Measurements from ENCODE around the gene CBY1. TPM values are rescaled to one million over a fixed set of nuclear protein-coding genes. Genes with fewer than 3 reads are reported as not detected.

The CBY1 gene
- total and polyA plus RNA-seq, 9 of the 15 experiments (the other 6 are each of a cell fraction or from before 2014, with no cell fraction given) = 5.7 to 19.7 (median 10.8) TPM

DNA sequence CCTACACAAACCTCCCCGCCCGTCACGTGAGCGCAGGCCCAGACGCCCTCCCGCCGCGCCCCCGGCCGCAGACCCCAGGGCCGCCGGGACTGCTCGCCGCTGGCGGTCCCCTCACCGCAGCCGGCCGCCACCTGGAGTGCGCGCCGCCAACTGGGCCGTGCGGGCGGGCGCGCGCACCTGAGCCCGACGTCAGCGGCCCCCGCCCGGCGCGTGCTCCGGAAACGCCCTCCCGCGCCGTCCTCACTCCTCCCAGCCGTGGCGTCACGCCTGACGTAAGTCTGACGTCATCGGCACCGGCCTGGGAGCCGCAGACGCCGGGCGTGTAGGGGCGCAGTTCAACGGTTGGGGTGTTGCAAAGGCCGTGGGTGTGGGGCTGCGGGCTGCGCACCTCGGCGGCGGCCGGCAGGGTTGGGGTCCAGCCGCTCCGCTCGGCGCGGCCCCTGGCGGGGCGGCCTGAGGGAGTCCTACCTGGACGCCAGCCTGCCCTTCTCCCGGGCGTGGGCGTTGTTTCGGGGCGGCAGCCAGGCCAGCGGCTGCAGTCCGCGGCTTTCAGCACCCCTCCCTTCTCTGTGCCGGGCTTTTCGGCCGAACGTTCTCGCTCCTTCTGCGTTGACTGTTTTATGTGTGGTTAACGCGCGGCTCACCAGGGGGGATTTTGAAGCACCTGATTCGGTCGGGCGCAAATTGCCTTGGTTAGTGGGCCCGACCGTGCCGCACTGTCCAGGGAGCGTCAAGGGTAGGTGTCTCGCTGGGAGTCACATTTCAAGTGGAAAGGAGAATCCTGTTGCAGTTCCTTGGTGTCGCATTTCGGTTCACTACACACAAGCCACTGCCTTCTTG is 44.6 kb downstream of the CBY1 start, which contains the start of gene JOSD1 (continued):
- TF ChIP-seq, protein P1, sequence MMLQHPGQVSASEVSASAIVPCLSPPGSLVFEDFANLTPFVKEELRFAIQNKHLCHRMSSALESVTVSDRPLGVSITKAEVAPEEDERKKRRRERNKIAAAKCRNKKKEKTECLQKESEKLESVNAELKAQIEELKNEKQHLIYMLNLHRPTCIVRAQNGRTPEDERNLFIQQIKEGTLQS (IDR thresholded peaks at IDR 0.05) = peak; percentile 98
- TF ChIP-seq, protein P1 (CRISPR knock-in tag; conservative IDR thresholded peaks at IDR 0.05) = peak; percentile 32; the same call in 1 of the 2 replicates
- TF ChIP-seq NR1H2 (CRISPR knock-in tag; IDR thresholded peaks at IDR 0.05) = 0 out of 2 replicates have a peak, but pooled peaks have one; percentile 7
- TF ChIP-seq HDAC1 (IDR thresholded peaks at IDR 0.05) = 0 out of 4 replicates have a peak, but pooled peaks of 1 of the 2 experiments have one; percentile 29

DNA sequence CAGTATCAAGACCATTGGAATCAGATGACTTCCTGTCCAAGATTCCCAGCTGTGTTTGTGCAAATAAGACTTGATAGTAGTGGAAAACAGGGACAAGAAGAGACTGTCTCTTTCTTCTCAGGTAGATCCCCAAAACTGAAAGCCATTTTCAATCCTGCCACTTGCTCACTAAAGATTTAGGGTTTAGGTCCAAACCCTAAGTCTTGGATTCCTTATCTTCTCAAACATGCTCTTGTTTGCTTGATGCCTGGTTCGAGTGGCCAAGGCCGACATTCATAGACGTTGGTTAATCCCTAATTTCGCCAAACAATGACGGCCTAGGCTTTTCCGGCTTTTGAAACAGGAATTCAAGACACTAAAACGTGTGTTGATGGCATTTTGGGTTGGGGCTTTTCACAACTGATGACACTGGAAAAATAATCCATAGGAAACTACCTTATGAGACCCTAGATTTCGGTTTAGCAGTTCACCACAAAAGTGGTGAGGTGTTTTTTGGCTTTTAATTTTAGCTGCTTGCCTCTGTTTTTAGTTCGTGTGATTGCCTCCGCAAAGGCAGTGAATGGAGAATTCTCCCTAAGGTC is 48.3 kb downstream of the CBY1 start:
- ChIA-PET CTCF (ENCODE audit: low intra/inter-chr PET ratio) (no interaction called here), POLR2A (interaction anchor here (0.5 to 1.1 kb wide), 3 partner anchors 23 to 31 kb away, joined by 3 to 6 read pairs (median 4); partner anchors contain the start of gene TOMM22)
- 0% methylated on average over 8 of the region's 10 CpGs for WGBS (ENCODE audit: insufficient coverage, low coverage, missing lambda C conversion rate)
- intact Hi-C loops (cut with micrococcal nuclease) = no loop called here
- FAIRE-seq (no peak), ATAC-seq (no peak), DNase-seq (ENCODE audit: extremely low read depth in 1 of 4, low spot score in 3 of 4) (peak in 1 of 4 experiments; percentile 34)
- in situ Hi-C loops (cut with MboI) = no loop called here
- Histone ChIP-seq H3K9me3 (replicated peaks; ENCODE audit: control insufficient read depth, insufficient read depth, low read depth, low read length) (no peaks in the 10 kb centered on the region), H3K4me3 (peak overlapping the region; percentile 3; the same call in 1 of the 2 replicates), H3K9me1 (ENCODE audit: control insufficient read depth, insufficient read depth, low read length) (no peaks in the 10 kb centered on the region), H3K36me3 (ENCODE audit: control insufficient read depth, insufficient read depth, low read length) (peaks cover 17% of the 10 kb centered on the region; the same call in 2 of the 3 replicates), H4K20me1 (replicated peaks; ENCODE audit: control insufficient read depth, insufficient read depth, low read length) (peaks cover 18% of the 10 kb centered on the region), H3K79me2 (ENCODE audit: control insufficient read depth, insufficient read depth, low read length) (peaks cover 55% of the 10 kb centered on the region), H3K27ac (ENCODE audit: extremely low read depth, low read depth, low read length) (peak overlapping the region; percentile 91), H3K4me1 (replicated peaks in 1 of 2; ENCODE audit: control insufficient read depth in 2 of 2, insufficient read depth in 2 of 2, low read length in 2 of 2) (peaks cover 32 to 33% of the 10 kb centered on the region in 2 experiments; a peak in 4 of 5 replicates), H3K27me3 (ENCODE audit: control insufficient read depth in 2 of 2, insufficient read depth in 2 of 2, low read length in 2 of 2) (no peaks in the 10 kb centered on the region), H3K9ac (ENCODE audit: insufficient read depth in 1 of 2, low read depth in 2 of 2, low read length in 2 of 2) (peak overlapping the region; percentile 41 to 68; a peak in 3 of 4 replicates), H2AFZ (ENCODE audit: low read depth, low read length) (peak overlapping the region; percentile 64), H3K4me2 (ENCODE audit: insufficient read depth, low read length) (peak overlapping the region; percentile 69)
- TSS peak; percentile 38 for BruUV-seq (replicated peaks)
- 0 out of 2 replicates have a peak, but pooled peaks have one; percentile 28 for TF ChIP-seq GTF2A2 (tag; IDR thresholded peaks at IDR 0.05)
- 0 out of 4 replicates have a peak, but pooled peaks of 1 of the 2 experiments have one; percentile 2 for TF ChIP-seq RAD21 (CRISPR knock-in tag; conservative IDR thresholded peaks at IDR 0.05 in 1 of 2, IDR thresholded peaks at IDR 0.05 in 1 of 2)
- TF ChIP-seq, protein P2, sequence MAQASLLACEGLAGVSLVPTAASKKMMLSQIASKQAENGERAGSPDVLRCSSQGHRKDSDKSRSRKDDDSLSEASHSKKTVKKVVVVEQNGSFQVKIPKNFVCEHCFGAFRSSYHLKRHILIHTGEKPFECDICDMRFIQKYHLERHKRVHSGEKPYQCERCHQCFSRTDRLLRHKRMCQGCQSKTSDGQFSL (CRISPR knock-in tag; IDR thresholded peaks at IDR 0.05) = no peak
- TF ChIP-seq, protein P2 (tag; IDR thresholded peaks at IDR 0.05) = 0 out of 4 replicates have a peak, but pooled peaks of 1 of the 2 experiments have one; percentile 44
- TF ChIP-seq ZNF830 (CRISPR knock-in tag; IDR thresholded peaks at IDR 0.05) = no peak
- TF ChIP-seq, protein P3, sequence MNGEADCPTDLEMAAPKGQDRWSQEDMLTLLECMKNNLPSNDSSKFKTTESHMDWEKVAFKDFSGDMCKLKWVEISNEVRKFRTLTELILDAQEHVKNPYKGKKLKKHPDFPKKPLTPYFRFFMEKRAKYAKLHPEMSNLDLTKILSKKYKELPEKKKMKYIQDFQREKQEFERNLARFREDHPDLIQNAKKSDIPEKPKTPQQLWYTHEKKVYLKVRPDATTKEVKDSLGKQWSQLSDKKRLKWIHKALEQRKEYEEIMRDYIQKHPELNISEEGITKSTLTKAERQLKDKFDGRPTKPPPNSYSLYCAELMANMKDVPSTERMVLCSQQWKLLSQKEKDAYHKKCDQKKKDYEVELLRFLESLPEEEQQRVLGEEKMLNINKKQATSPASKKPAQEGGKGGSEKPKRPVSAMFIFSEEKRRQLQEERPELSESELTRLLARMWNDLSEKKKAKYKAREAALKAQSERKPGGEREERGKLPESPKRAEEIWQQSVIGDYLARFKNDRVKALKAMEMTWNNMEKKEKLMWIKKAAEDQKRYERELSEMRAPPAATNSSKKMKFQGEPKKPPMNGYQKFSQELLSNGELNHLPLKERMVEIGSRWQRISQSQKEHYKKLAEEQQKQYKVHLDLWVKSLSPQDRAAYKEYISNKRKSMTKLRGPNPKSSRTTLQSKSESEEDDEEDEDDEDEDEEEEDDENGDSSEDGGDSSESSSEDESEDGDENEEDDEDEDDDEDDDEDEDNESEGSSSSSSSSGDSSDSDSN (IDR thresholded peaks at IDR 0.05; ENCODE audit: borderline replicate concordance in 1 of 2, low read depth in 2 of 2, low read length in 2 of 2) = 0 out of 4 replicates have a peak, but pooled peaks of 1 of the 2 experiments have one; percentile 1
- no peak for TF ChIP-seq RFX7 (CRISPR knock-in tag; IDR thresholded peaks at IDR 0.05)
- TF ChIP-seq NR2F6 (CRISPR knock-in tag; IDR thresholded peaks at IDR 0.05) = no peak
- TF ChIP-seq U2AF2 (optimal IDR thresholded peaks at IDR 0.05; ENCODE audit: low read depth, low read length) = no peak
